Skeletal muscle tissue (tissue), 4 donors: ENCODE results near the gene METRNL. TPM values are rescaled to one million over a fixed set of nuclear protein-coding genes. Genes with fewer than 3 reads are reported as not detected.
"Not testable (repeated sequence)": the region's sequence is repeated elsewhere in the genome, so short reads cannot be mapped to it uniquely, and the experiment has no call there.

Experiments
- H3K27ac ChIP-seq: one replicate; pipeline ENCODE4 v1.7.0; 2013; ENCODE audit warnings: mild to moderate bottlenecking, low read depth, low read length, inconsistent platforms
- H3K27me3 ChIP-seq, 3 donors: one replicate each; pipeline ENCODE4 v1.7.0; 2013; ENCODE audit warnings: low read length in 3 of 3; ENCODE audit not compliant: control insufficient read depth in 3 of 3, insufficient read depth in 3 of 3
- H3K36me3 ChIP-seq, 3 donors: one replicate each; pipeline ENCODE4 v1.7.0; 2013; ENCODE audit warnings: low read length in 3 of 3; ENCODE audit not compliant: control insufficient read depth in 3 of 3, insufficient read depth in 3 of 3
- H3K4me1 ChIP-seq, 3 donors: one replicate each; pipeline ENCODE4 v1.7.0; 2013; ENCODE audit warnings: low read length in 3 of 3, mild to moderate bottlenecking in 3 of 3; ENCODE audit not compliant: control insufficient read depth in 3 of 3, insufficient read depth in 3 of 3
- H3K4me3 ChIP-seq, 3 donors: one replicate each; pipeline ENCODE4 v1.7.0; 2013; ENCODE audit warnings: low read length in 3 of 3
- H3K9ac ChIP-seq, 3 donors: one replicate each; pipeline ENCODE4 v1.7.0; 2013; ENCODE audit warnings: low read length in 3 of 3, mild to moderate bottlenecking in 3 of 3, moderate library complexity in 2 of 3, low read depth in 1 of 3
- H3K9me3 ChIP-seq, 3 donors: one replicate each; pipeline ENCODE4 v1.7.0; 2013; ENCODE audit warnings: low read length in 3 of 3; ENCODE audit not compliant: control insufficient read depth in 3 of 3
- total RNA-seq: library from RNA; depleted of rRNA; stranded (reverse); fragments of >200 nt; gene quantifications from one replicate; pipeline ENCODE4 v1.2.3, GENCODE V29; 2014
- donor health status: Osteomylitis.

The METRNL gene
- total RNA-seq = 31.3 TPM

DNA sequence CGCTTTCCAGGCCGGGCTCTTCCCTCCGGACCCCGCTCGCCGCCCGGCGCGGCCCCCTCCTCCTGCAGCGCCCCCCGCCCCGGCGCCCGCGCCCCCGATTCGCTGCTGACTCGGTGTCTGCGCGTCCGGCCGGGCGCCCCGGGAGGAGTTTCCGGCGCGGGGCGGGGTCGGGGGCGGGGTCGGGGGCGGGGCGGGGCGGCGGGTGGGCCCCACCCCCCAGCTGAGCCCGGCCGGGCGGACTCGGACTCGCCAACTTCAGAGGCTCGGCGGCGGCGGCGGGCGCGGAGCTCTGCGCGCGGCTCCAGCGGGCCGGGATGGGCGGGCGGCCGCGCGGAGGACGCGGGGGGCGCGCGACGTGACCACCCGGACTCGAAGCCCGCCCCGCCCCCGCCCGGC is at the start of gene METRNL:
Gene METRNL (plus strand): TSS at position 258 of the 396 bp plus-strand sequence. CDS start 207 bp downstream, outside the sequence.
- Histone ChIP-seq H3K4me1 (peaks cover 17 to 30% (median 19%) of the 10 kb centered on the region in 3 donors), H3K4me3 (peak within 1 kb of the TSS in 2 of 3 donors; percentile 54 to 59), H3K27ac (no peak within 1 kb of the TSS), H3K36me3 (peaks cover 0 to 2% (median 0%) of the 10 kb centered on the region in 3 donors), H3K9me3 (no peaks in the 10 kb centered on the region), H3K9ac (peak within 1 kb of the TSS; percentile 20 to 72 (median 53)), H3K27me3 (peaks cover 9 to 24% (median 20%) of the 10 kb centered on the region in 3 donors)

DNA sequence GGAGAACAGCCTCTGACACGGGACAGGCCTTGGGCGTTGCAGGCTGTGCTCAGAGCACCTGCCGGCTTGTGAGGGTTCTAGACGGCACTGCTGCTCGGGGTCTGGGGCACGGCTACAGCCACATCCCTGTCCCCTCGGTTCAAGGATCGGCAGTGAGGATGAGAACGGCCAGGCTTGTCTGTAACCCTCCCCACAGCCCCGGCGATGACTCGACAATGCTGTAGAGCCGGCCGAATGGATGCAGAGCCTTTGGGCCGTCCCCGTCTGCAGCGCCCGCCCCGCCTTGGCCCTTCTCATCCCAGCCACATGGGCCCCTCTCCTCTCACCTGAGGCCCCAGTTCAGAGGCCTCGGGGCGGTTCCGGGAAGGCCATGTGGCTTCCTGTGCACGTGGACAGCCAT is 49.0 kb upstream of the METRNL start:
- H3K27me3 ChIP-seq = no peaks in the 10 kb centered on the region
- no peak overlapping the region for H3K4me3 ChIP-seq
- no peaks in the 10 kb centered on the region for H3K9me3 ChIP-seq
- peaks cover 4 to 9% (median 4%) of the 10 kb centered on the region in 3 donors for H3K36me3 ChIP-seq
- H3K4me1 ChIP-seq = no peaks in the 10 kb centered on the region
- no peak overlapping the region for H3K27ac ChIP-seq
- H3K9ac ChIP-seq = no peak overlapping the region

DNA sequence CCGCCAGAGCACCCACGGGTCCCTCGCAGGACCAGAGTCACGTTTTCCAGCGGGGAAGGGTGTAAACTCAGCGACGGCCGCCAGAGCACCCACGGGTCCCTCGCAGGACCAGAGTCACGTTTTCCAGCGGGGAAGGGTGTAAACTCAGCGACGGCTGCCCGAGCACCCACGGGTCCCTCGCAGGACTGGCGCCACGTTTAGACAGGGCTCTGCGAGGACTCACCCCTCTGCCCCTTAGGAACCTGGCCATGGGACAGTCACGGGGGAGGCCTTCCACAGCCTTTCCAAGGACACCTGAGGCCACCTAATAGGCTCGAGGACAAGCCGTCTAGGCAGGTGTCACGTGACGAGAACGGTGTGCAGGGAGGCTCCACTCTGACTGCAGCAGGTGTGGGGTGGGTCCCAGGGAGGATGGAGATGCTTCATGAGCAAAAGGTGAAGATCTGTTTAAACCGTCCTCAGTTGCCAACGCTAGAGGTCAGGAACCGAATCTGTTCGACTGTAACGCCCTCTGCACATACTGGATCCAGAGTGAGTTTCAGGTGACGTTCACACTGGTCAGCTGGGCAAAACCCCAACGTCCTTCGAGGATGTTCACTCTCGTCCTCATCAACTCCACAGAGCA is 48.0 kb upstream of the METRNL start:
- no peak overlapping the region for H3K27ac ChIP-seq
- no peaks in the 10 kb centered on the region for H3K4me1 ChIP-seq
- no peak overlapping the region for H3K4me3 ChIP-seq
- H3K9ac ChIP-seq = no peak overlapping the region
- H3K36me3 ChIP-seq = peaks cover 7 to 11% (median 9%) of the 10 kb centered on the region in 3 donors
- no peaks in the 10 kb centered on the region for H3K27me3 ChIP-seq
- no peaks in the 10 kb centered on the region for H3K9me3 ChIP-seq

- H3K9me3 ChIP-seq, H3K27me3 ChIP-seq, H3K27ac ChIP-seq, H3K9ac ChIP-seq, H3K4me3 ChIP-seq, H3K4me1 ChIP-seq: not testable (repeated sequence)
- H3K36me3 ChIP-seq = peaks cover 7 to 17% (median 14%) of the 10 kb centered on the region in 3 donors
Observed at GRCh38 chr17:83031946-83032451, 47.4 kb upstream of the METRNL start.

- no peaks in the 10 kb centered on the region for H3K4me1 ChIP-seq
- H3K36me3 ChIP-seq = peaks cover 11 to 20% (median 16%) of the 10 kb centered on the region in 3 donors
- no peak overlapping the region for H3K27ac ChIP-seq
- H3K27me3 ChIP-seq = no peaks in the 10 kb centered on the region
- H3K9me3 ChIP-seq = no peaks in the 10 kb centered on the region
- no peak overlapping the region for H3K9ac ChIP-seq
- no peak overlapping the region for H3K4me3 ChIP-seq
Observed at GRCh38 chr17:83032781-83033180, 46.6 kb upstream of the METRNL start.

DNA sequence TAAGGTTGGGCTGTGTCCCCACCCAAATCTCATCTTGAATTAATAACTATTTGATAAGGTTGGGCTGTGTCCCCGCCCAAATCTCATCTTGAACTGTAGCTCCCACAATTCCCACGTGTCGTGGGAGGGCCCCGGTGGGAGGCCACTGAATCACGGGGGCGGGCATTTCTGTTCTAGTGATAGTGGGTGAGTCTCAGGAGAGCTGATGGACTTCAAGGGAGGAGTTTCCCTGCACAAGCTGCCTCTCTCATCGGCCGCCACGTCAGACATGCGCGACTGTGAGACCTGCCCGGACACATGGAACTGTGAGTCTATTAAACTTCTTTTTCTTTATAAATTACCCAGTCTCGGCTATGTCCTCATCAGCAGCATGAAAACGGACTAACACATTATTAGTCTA is 44.9 kb upstream of the METRNL start:
- no peak overlapping the region for H3K9ac ChIP-seq
- H3K4me1 ChIP-seq = no peaks in the 10 kb centered on the region
- peaks cover 11 to 16% (median 15%) of the 10 kb centered on the region in 3 donors for H3K36me3 ChIP-seq
- H3K27me3 ChIP-seq = no peaks in the 10 kb centered on the region
- no peak overlapping the region for H3K4me3 ChIP-seq
- no peaks in the 10 kb centered on the region for H3K9me3 ChIP-seq
- no peak overlapping the region for H3K27ac ChIP-seq

DNA sequence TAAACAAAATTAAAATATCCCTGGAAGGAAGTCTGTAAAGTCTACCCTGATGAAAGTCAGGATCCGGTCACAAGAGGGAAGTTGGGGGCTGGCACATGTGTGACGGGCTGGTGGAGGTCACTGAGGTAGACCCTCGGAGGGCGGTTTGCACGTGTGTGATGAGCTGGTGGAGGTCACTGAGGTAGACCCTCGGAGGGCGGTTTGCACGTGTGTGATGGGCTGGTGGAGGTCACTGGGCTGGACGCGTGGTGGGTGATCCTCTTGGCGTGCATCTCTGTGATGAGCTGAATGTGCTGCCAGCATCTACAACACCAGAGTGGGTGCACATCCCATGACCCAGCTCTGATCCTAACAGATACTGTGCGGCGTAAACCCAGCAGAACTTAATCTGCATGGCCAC is 43.7 kb upstream of the METRNL start:
- H3K4me3 ChIP-seq = no peak overlapping the region
- no peaks in the 10 kb centered on the region for H3K4me1 ChIP-seq
- no peaks in the 10 kb centered on the region for H3K27me3 ChIP-seq
- H3K9me3 ChIP-seq = no peaks in the 10 kb centered on the region
- H3K9ac ChIP-seq = no peak overlapping the region
- H3K36me3 ChIP-seq = peaks cover 12 to 17% (median 16%) of the 10 kb centered on the region in 3 donors
- no peak overlapping the region for H3K27ac ChIP-seq

GRCh38 chr17:83036193-83036592 is 43.2 kb upstream of the METRNL start:
- H3K9me3 ChIP-seq = peaks cover 0 to 1% (median 0%) of the 10 kb centered on the region in 3 donors
- no peaks in the 10 kb centered on the region for H3K27me3 ChIP-seq
- H3K4me1 ChIP-seq = no peaks in the 10 kb centered on the region
- H3K27ac ChIP-seq = no peak overlapping the region
- peaks cover 12 to 18% (median 17%) of the 10 kb centered on the region in 3 donors for H3K36me3 ChIP-seq
- no peak overlapping the region for H3K9ac ChIP-seq
- no peak overlapping the region for H3K4me3 ChIP-seq

GRCh38 chr17:83036666-83037065 is 42.7 kb upstream of the METRNL start:
- H3K27me3 ChIP-seq = no peaks in the 10 kb centered on the region
- H3K9ac ChIP-seq = no peak overlapping the region
- H3K36me3 ChIP-seq = peaks cover 10 to 20% (median 15%) of the 10 kb centered on the region in 3 donors
- no peak overlapping the region for H3K4me3 ChIP-seq
- peaks cover 0 to 3% (median 0%) of the 10 kb centered on the region in 3 donors for H3K9me3 ChIP-seq
- H3K4me1 ChIP-seq = no peaks in the 10 kb centered on the region
- H3K27ac ChIP-seq = no peak overlapping the region

- Histone ChIP-seq H3K9ac (no peak overlapping the region), H3K27ac (no peak overlapping the region), H3K4me3 (no peak overlapping the region), H3K27me3 (no peaks in the 10 kb centered on the region), H3K9me3 (peaks cover 0 to 3% (median 2%) of the 10 kb centered on the region in 3 donors), H3K4me1 (no peaks in the 10 kb centered on the region), H3K36me3 (peaks cover 9 to 25% (median 18%) of the 10 kb centered on the region in 3 donors)
Observed at GRCh38 chr17:83037084-83037873, 42.1 kb upstream of the METRNL start.
